HG03175 (cell line): ENCODE measurements around the gene SLFN5.
"Not testable (repeated sequence)": the region's sequence is repeated elsewhere in the genome, so short reads cannot be mapped to it uniquely, and the experiment has no call there.

Experiments
- ATAC-seq: cut with Tn5 transposase; IDR thresholded peaks from one replicate; pipeline ENCODE4 v1.9.1; 2021; ENCODE audit warnings: mild to moderate bottlenecking, moderate library complexity; ENCODE audit not compliant: unreplicated experiment

The SLFN5 gene

GRCh38 chr17:35242805-35243560, at the start of gene SLFN5:
Gene SLFN5, plus strand, starts transcription at chr17:35243072. Its CDS starts 15,619 bp downstream, at chr17:35258691.
- ATAC-seq = peak; percentile 63

DNA sequence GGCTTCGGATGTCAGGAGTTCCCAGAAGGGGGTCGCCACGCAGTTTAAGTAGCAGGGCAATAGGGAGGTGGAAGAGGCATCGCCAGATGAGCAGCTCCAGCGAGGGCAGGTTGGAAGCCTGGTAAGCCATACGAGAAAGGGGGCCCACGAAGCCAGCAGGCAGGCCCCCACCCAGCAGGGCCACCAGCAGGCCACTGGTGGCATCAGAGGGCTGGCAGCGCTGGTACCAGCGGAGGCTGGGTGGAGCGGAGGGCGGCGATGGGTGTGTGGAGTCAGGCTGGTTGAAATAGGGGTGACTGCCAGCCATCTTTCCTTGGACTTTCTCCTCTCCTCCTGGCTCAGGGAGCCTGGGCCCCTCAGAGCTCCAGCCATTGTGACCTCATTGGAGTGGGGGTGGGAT, 48.9 kb upstream of the SLFN5 start, which contains the start of gene SLC35G3:
Gene SLC35G3, minus strand, starts transcription at position 393 of the 400 bp plus-strand sequence. Its CDS starts 86 bp downstream, at position 307.
- ATAC-seq = not testable (repeated sequence)

- not testable (repeated sequence) for ATAC-seq
These were observed 47.8 kb upstream of the SLFN5 start for GRCh38 chr17:35195062-35195461.

DNA sequence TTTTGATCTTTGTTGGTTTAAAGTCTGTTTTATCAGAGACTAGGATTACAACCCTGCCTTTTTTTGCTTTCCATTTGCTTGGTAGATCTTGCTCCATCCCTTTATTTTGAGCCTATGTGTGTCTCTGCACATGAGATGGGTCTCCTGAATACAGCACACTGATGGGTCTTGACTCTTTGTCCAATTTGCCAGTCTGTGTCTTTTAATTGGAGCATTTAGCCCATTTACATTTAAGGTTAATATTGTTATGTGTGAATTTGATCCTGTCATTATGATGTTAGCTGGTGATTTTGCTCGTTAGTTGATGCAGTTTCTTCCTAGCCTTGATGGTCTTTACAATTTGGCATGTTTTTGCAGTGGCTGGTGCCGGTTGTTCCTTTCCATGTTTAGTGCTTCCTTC, 40.3 kb upstream of the SLFN5 start:
- ATAC-seq = not testable (repeated sequence)

- ATAC-seq = no peak
These were observed 32.1 kb upstream of the SLFN5 start for GRCh38 chr17:35210741-35211140.

DNA sequence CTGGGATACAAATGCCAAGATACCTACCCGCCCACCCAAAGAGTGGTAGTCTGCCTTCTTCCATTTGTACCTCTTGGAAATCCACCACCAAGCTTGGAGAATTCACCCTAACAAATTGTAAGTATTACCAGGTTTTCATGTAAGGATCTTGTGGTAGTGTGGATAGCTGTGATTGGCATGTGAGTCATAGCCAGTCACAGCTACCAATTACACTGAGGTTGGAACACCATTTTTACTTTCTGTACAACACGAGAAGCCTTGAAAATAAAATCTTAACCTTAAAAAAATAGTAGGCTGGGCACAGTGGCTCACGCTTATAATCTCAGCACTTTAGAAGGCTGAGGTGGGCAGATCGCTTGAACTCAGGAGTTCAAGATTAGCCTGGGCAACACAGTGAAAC, 30.2 kb upstream of the SLFN5 start:
- ATAC-seq = no peak

DNA sequence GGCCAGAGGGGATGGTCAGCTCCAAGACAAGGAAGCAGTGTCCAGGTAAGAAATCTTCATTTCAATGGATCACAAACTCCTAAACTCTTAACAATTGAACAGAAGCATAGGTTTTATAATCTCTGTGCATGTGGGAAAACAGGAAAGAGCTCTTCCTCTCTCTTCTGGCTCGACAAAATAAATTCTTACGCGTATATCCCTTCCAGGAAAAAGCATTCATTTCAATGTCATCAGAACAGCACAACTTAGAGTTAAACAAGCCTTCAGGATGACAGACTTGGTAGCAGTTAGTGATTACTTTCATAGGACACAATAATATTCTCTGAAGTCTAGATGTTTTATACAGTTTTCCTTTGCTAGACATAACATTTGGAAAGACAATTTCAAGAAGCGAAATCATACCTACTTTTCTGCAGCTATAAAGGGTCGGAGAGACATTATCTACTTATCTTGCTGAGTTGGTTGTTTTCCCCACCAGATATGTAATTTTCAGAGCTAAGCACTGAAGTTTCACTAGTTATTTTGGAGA, 29.4 kb upstream of the SLFN5 start:
- ATAC-seq = no peak

GRCh38 chr17:35214192-35214591, 28.7 kb upstream of the SLFN5 start:
- ATAC-seq = no peak

DNA sequence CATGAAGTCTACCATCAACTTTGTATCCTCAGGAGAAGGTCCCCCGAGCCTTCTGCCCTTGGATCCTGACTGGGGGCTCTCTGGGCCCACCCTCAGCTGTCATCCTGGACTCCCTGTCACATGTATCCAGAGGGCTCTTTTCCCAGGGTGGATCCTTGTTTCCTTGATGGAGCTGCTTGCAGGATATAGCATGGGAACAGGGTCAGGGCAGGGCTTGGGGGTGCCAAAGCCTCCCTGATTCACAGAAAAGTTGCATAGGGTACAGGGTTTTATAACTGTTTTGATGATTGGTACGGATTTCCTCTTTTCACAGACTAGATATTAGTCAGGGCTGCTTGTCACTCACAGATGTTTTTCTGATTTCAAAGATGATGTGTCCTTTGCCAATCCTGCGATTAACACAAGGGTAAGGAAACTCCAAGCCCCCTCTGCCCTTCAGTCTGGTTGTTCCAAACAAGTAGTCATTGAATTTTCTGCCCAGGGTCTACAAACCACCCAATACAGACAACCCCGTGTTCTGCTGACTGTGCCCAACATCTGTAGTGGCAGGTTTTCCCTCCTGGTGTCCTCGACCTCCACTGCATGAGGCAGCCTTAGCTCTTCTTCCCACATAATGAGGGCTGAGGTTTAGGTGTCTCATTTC, 28.1 kb upstream of the SLFN5 start:
- ATAC-seq = no peak

DNA sequence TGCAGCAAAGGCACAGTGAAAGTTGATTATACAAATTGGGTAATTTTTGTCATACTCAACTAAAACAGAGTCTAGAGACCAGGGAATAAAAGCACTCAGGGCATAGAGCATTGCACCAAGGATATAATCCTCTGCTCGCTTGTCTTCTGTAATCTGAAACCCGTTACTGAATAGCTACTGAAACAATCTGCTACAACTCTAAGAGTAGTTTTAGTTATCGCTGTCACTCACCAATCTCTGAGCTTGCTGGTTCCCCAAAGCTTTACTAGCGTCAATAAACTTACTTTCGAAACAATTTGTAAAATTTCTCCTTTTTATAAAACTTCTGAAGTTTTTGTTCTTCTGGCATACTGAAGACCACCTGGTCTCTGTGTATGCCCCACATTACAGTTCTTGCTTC, 25.8 kb upstream of the SLFN5 start:
- ATAC-seq = no peak

GRCh38 chr17:35218915-35219314, 24.0 kb upstream of the SLFN5 start:
- no peak for ATAC-seq

DNA sequence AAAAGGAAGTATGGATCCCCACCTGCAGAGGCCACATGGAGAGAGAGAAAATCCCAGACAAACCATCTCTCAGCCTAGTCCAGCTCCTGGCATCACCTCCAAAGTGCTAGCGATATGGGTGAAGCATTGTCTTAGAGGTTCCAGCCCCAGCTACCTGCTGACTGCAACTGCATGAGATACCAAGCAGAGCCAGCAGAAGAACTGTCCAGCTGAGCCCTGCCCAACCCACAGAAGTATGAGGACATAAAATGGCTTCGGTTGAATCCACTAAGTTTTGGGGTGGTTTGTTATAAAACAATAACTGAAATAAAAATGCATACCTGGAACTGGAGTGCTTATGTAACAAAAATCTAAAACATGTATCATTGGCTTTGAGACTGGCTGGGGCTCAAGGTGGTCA, 20.4 kb upstream of the SLFN5 start:
- ATAC-seq = no peak

GRCh38 chr17:35224436-35224835, 18.4 kb upstream of the SLFN5 start:
- ATAC-seq = no peak

DNA sequence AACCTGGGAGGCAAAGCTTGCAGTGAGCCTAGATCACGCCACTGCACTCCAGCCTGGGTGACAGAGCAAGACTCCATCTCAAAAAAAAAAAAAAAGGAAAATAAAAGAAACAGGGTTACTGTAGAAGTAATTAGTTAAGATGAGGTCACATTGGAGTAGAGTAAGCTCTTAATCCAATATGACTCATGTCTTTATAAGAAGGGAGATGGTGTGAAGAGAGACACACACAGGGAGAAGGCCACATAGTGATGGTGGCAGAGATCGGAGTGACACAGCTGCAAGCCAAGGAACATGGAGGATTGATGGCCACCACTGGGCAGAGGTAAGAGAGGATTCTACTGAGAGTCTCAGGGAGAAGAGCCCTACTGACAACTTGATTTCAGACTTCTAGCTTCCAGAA, 15.3 kb upstream of the SLFN5 start:
- no peak for ATAC-seq

DNA sequence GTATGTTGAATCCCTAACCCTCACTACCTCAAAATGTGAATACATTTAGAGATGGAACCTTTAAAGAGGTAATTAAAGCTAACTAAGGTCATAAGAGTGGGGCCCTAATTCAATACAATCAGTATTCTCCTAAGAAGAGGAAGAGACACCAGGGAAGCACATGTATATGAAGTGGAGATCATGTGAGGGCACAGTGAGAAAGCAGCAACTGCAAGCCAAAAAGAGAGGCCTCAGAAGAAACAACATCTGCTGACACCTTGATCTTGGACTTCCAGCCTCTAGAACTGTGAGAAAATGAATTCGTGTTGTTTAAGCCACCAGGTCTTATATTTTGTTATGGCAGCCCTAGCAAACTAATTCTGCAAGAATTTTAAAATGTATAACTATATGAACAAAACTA, 13.2 kb upstream of the SLFN5 start:
- ATAC-seq = no peak

DNA sequence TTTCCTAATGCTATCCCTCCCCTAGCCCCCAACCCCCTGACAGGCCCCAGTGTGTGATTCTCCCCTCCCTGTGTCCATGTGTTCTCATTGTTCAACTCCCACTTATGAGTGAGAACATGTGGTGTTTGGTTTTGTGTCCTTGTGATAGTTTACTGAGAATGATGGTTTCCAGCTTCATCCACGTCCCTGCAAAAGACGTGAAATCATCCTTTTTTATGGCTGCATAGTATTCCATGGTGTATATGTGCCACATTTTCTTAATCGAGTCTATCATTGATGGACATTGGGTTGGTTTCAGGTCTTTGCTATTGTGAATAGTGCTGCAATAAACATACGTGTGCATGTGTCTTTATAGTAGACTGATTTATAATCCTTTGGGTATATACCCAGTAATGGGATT, 8.6 kb upstream of the SLFN5 start:
- ATAC-seq = not testable (repeated sequence)

GRCh38 chr17:35235289-35235688, 7.6 kb upstream of the SLFN5 start:
- ATAC-seq = no peak

- ATAC-seq = no peak
These were observed 7.0 kb upstream of the SLFN5 start for GRCh38 chr17:35235917-35236316.

DNA sequence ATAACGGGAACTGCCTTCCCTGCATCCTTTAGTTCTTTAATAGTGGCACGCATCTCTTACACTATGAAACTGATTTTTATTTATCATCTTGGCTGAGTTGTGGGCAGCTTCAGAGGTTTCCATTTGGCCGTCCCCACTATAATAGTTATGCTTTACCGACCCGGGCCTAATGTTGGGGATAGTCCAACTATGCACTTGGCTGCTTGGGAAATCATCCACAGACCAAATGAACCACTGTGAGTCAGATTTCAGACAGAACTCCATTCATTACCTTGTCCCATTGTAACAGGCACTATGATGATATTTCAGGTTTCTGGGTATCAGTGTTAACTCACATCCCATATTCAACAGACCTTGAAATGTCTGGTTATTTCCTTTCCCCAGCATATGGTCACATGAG, 6.1 kb upstream of the SLFN5 start:
- no peak for ATAC-seq

GRCh38 chr17:35238821-35239220, 4.1 kb upstream of the SLFN5 start:
- ATAC-seq = no peak

DNA sequence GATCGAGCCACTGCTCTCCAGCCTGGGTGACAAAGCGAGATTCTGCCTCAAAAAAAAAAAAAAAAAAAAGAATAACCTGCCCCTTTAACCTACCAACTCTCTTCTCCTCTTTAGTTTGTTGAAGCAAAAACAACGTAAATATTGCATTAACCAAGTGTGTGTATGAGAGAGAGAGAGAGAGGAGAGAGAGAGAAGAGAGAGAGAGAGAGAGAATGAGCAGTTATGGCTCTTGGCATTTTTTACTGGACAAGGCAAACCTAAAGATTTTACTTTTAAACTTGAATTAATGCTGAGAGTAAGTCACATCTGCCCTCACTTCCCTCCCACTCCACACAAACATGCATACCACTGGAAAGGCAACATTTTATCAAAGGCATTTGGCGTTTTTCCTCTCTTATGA, 3.0 kb upstream of the SLFN5 start:
- ATAC-seq = no peak

GRCh38 chr17:35240861-35241260, 2.0 kb upstream of the SLFN5 start:
- no peak for ATAC-seq
